Right hindlimb (tissue), 1 donor: ENCODE measurements around the gene MYEF2.

Experiments
- DNase-seq: peaks from one replicate; pipeline ENCODE4 v3.0.0-alpha.2; 2018

Gene MYEF2

DNA sequence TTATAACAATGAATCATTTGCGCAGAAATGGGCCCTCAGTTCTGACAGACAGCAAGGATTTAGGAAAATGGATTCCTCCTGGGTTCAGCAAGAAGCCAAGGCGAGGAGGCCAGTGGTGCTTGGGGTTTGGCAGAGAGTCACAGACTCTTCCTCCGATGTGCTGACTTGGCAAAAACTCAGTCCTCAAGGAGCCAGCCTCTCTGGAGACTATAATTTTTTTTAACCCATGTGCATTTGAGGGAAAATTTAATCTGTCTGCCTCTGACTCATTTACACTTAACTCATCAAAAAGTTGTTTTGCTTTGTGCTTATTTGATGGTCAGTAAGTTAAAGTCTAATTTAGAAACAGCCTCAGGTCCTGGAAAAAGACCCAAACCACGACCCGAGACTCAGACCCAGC is 91.5 kb downstream of the MYEF2 start:
- peak; percentile 73 for DNase-seq

DNA sequence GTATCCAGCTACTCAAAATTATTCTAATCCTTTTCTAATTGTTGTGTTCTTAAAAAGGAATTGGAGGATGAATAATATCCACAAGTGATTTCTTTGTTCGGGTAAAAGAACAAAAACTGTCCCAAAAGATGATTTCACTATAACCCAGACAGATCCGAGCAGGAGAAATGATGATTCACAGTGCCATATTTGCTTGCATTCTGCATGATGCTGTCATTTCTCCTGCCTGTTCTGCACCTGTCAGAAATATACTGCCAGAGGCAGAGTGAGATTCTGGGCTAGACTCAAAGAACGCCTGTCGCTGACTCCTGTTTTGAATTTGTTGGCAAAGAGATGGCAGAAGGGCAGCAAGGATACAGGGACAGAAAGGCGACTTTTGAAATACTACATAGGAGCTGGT is 92.0 kb downstream of the MYEF2 start:
- peak; percentile 40 for DNase-seq

DNA sequence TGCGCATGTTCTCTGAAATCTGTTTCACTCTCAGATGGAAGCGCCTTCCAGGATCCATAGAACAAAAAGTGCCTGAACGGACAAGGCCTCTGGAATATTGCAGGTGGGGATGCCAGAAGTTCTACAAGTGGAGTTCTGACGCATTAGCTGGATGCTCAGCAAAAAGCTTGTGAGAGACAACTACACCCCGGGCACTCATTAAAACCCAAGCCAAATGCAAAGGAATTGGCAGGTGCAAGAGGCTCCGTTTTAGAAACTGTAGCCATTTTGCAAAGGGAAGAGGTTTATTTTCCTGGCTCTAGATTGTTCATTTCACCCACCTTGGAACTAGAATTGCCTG is 92.5 kb downstream of the MYEF2 start:
- DNase-seq = peak; percentile 90

DNA sequence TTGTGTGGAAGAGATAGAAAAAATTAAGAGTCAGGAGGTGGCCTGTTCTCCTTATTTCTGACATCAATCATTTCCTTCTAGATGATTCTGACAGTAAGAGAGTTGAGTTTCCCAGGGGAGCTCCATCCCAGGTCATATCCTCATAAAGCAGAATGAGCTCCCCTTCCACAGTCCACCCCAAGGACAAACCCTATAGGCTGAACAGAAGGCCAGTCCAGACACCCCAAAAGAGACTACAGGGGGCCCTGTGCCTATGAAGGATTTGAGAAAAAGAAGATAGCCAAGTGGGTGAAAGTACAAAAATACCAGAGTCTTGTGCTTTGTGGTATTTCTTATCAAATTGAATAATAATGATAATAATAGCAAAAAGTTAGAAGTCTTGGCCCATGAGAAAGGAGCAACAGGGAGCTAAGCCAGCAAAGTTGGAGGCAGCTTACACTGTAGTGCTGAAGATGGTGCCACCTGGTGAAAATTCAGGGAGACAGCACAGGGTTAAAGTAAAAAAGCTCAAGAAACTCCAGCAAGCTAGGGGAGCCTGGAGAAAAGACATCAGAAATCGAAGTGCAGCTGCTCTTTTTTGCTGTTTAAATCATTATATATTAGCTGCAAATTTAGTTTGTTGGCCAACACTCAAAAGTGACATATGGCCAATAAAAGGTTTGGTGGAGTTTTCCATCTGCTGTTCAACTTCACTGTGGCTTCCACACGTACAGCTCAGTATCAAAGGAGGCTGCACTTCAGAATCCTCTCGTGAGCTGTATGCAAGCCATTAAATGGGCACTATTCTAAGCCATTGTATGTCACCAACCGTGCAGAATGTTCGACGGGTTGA is 93.1 kb downstream of the MYEF2 start:
- no peak for DNase-seq
